GM23338 (cell line): ENCODE measurements around the gene CLTRN. TPM values are rescaled to one million over a fixed set of nuclear protein-coding genes. Genes with fewer than 3 reads are reported as not detected.

ENCODE experiments used
- ATAC-seq: fragments of 200-7000 bp; cut with Tn5 transposase; 3 replicates; pipeline ENCODE4 v1.9.1; 2020
- DNase-seq: peaks from one replicate; pipeline ENCODE4 v3.0.0-alpha.2; 2015; ENCODE audit warnings: low spot score
- H2AFZ ChIP-seq: fragments of 200-600 bp; sonication (generic); 2 replicates; pipeline ENCODE4 v1.8.0; 2016; ENCODE audit warnings: antibody characterized with exemption, mild to moderate bottlenecking, moderate library complexity
- H3F3A ChIP-seq: fragments of 200-600 bp; sonication (generic); replicated peaks from 2 replicates; pipeline ENCODE4 v1.8.0; 2017; ENCODE audit warnings: antibody characterized with exemption, mixed run types, low read depth
- H3K27ac ChIP-seq: fragments of 200-600 bp; sonication (generic); 2 replicates; pipeline ENCODE4 v1.6.1; 2016; ENCODE audit warnings: low read depth
- H3K27me3 ChIP-seq: fragments of 200-600 bp; sonication (generic); 2 replicates; pipeline ENCODE4 v1.8.0; 2016; ENCODE audit warnings: mild to moderate bottlenecking, mixed run types, moderate library complexity; ENCODE audit not compliant: insufficient read depth
- H3K36me3 ChIP-seq: fragments of 200-600 bp; sonication (generic); 2 replicates; pipeline ENCODE4 v1.8.0; 2016; ENCODE audit warnings: mild to moderate bottlenecking; ENCODE audit not compliant: insufficient read depth
- H3K4me1 ChIP-seq: fragments of 200-600 bp; sonication (generic); 2 replicates; pipeline ENCODE4 v1.8.0; 2016; ENCODE audit warnings: mild to moderate bottlenecking, moderate library complexity; ENCODE audit not compliant: insufficient read depth
- H3K4me2 ChIP-seq: fragments of 200-600 bp; sonication (generic); 2 replicates; pipeline ENCODE4 v1.7.1; 2017; ENCODE audit warnings: mixed run types
- H3K4me3 ChIP-seq: fragments of 200-600 bp; sonication (generic); 2 replicates; pipeline ENCODE4 v1.6.1; 2016; ENCODE audit warnings: mixed run types
- H3K79me2 ChIP-seq: fragments of 200-600 bp; sonication (generic); replicated peaks from 2 replicates; pipeline ENCODE4 v1.8.0; 2017; ENCODE audit warnings: mild to moderate bottlenecking; ENCODE audit not compliant: insufficient read depth
- H3K9me2 ChIP-seq: fragments of 200-600 bp; sonication (generic); 2 replicates; pipeline ENCODE4 v1.8.0; 2017; ENCODE audit not compliant: insufficient read depth
- H4K20me1 ChIP-seq: fragments of 200-600 bp; sonication (generic); replicated peaks from 2 replicates; pipeline ENCODE4 v1.8.0; 2017; ENCODE audit warnings: mild to moderate bottlenecking; ENCODE audit not compliant: insufficient read depth
- H3K27ac Mint-ChIP-seq: 2 replicates; pipeline ENCODE4 v1.8.0; 2020; ENCODE audit warnings: inconsistent platforms, mild to moderate bottlenecking, moderate library complexity, mixed read lengths
- H3K27me3 Mint-ChIP-seq: 3 replicates; pipeline ENCODE4 v1.8.0; 2022; ENCODE audit warnings: low read depth, mild to moderate bottlenecking, moderate library complexity, mixed read lengths, inconsistent platforms; ENCODE audit not compliant: insufficient read depth, poor library complexity
- H3K36me3 Mint-ChIP-seq: 3 replicates; pipeline ENCODE4 v1.8.0; 2021; ENCODE audit warnings: low read depth, mild to moderate bottlenecking, inconsistent platforms, moderate library complexity, mixed read lengths
- H3K4me1 Mint-ChIP-seq: 3 replicates; pipeline ENCODE4 v1.8.0; 2020; ENCODE audit warnings: mild to moderate bottlenecking, inconsistent platforms, mixed read lengths
- H3K4me3 Mint-ChIP-seq: 3 replicates; pipeline ENCODE4 v1.8.0; 2021; ENCODE audit warnings: moderate library complexity, mild to moderate bottlenecking, inconsistent platforms, mixed read lengths
- H3K9me3 Mint-ChIP-seq: 3 replicates; pipeline ENCODE4 v1.8.0; 2020; ENCODE audit warnings: moderate library complexity, mild to moderate bottlenecking, inconsistent platforms, mixed read lengths
- ETS1 ChIP-seq: IDR thresholded peaks from 2 replicates; pipeline ENCODE4 v1.6.1; 2016; ENCODE audit warnings: antibody characterized with exemption
- EZH2phosphoT487 ChIP-seq: fragments of 200-600 bp; sonication (generic); IDR thresholded peaks from one replicate; pipeline ENCODE4 v1.8.1; 2018; ENCODE audit warnings: antibody characterized with exemption; ENCODE audit not compliant: unreplicated experiment
- JUNB ChIP-seq: IDR thresholded peaks from one replicate; pipeline ENCODE4 v1.6.1; 2016; ENCODE audit warnings: antibody characterized with exemption; ENCODE audit not compliant: unreplicated experiment
- NANOG ChIP-seq: IDR thresholded peaks from 2 replicates; pipeline ENCODE4 v1.6.1; 2016; ENCODE audit warnings: antibody characterized with exemption, borderline replicate concordance
- POLR2AphosphoS5 ChIP-seq: IDR thresholded peaks from 2 replicates; pipeline ENCODE4 v1.6.1; 2016; ENCODE audit warnings: antibody characterized with exemption, low read depth
- ZNF114 ChIP-seq: fragments of 250-450 bp; sonication (Bioruptor Pico); IDR thresholded peaks from 2 replicates; pipeline ENCODE4 v1.5.0; 2020; ENCODE audit warnings: mild to moderate bottlenecking, moderate library complexity
- polyA plus RNA-seq: library from polyadenylated mRNA; unstranded; fragments of >200 nt; fragmentation: Nextera tagmentation; extraction: Ambion mirVana; gene quantifications from 2 replicates; pipeline ENCODE4 v1.2.1, GENCODE V29; 2016
- total RNA-seq: library from RNA; depleted of rRNA; stranded (reverse); fragments of >200 nt; shearing (Covaris generic); gene quantifications from 2 replicates; pipeline ENCODE4 v1.2.3, GENCODE V29; 2014
- TF ChIP-seq, protein P1 (sequence below): fragments of 250-450 bp; sonication (Bioruptor Pico); IDR thresholded peaks from 2 replicates; pipeline ENCODE4 v1.5.0; 2020; ENCODE audit warnings: mild to moderate bottlenecking, moderate library complexity
- TF ChIP-seq, protein P2 (sequence below), 2 experiments: fragments of 200-600 bp in 1 of 2; sonication (generic) in 1 of 2; conservative IDR thresholded peaks; 2 replicates each; pipeline versions ENCODE4 v1.5.1 to v1.6.1; 2016 to 2017; ENCODE audit warnings: antibody characterized with exemption in 2 of 2, low read depth in 2 of 2, mild to moderate bottlenecking in 2 of 2, moderate library complexity in 1 of 2

CLTRN gene
- total and polyA plus RNA-seq, 2 experiments from 2014 or later = 1.7 to 2.7 TPM

DNA sequence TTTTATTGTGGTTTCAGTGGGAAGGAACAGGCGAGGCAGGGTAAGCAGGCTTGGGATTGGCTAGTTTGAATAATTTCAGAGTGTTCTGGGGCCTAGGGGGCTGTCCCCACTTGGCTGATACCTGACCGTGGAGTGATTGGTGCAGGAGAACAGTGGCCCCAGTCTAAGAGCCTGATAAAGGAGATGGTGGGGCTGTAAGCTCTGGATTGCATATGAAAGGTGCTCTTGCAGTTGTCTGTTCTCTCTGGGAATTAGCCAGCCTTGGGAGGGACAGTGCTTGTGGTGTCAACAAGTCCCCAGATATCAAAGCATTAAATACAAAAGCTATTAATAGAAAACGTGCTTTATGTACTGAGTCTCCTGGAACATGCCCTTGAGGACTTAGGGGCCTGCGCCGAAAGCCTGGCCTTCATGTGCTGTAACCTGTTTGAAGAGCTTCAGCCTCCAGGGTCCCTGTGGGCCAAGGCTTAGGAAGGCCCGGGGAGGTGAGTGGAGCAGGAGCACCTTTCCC is 30.4 kb upstream of the CLTRN start:
- Mint-ChIP-seq H3K27me3 (peaks cover 1% of the 10 kb centered on the region), H3K36me3 (peaks cover 38% of the 10 kb centered on the region), H3K4me1 (no peaks in the 10 kb centered on the region), H3K4me3 (no peak overlapping the region), H3K27ac (no peak overlapping the region), H3K9me3 (no peaks in the 10 kb centered on the region)
- H3K4me2 ChIP-seq = no peak overlapping the region
- H3K27ac ChIP-seq = no peak overlapping the region
- H3K4me3 ChIP-seq = no peak overlapping the region
- no peaks in the 10 kb centered on the region for H3K9me2 ChIP-seq
- no peaks in the 10 kb centered on the region for H3K4me1 ChIP-seq
- H4K20me1 ChIP-seq = no peaks in the 10 kb centered on the region; the same call in 1 of the 2 replicates
- ATAC-seq (peak; percentile 49; the same call in 2 of the 3 replicates), DNase-seq (no peak)
- no peak overlapping the region for H2AFZ ChIP-seq
- TF ChIP-seq, protein P1, sequence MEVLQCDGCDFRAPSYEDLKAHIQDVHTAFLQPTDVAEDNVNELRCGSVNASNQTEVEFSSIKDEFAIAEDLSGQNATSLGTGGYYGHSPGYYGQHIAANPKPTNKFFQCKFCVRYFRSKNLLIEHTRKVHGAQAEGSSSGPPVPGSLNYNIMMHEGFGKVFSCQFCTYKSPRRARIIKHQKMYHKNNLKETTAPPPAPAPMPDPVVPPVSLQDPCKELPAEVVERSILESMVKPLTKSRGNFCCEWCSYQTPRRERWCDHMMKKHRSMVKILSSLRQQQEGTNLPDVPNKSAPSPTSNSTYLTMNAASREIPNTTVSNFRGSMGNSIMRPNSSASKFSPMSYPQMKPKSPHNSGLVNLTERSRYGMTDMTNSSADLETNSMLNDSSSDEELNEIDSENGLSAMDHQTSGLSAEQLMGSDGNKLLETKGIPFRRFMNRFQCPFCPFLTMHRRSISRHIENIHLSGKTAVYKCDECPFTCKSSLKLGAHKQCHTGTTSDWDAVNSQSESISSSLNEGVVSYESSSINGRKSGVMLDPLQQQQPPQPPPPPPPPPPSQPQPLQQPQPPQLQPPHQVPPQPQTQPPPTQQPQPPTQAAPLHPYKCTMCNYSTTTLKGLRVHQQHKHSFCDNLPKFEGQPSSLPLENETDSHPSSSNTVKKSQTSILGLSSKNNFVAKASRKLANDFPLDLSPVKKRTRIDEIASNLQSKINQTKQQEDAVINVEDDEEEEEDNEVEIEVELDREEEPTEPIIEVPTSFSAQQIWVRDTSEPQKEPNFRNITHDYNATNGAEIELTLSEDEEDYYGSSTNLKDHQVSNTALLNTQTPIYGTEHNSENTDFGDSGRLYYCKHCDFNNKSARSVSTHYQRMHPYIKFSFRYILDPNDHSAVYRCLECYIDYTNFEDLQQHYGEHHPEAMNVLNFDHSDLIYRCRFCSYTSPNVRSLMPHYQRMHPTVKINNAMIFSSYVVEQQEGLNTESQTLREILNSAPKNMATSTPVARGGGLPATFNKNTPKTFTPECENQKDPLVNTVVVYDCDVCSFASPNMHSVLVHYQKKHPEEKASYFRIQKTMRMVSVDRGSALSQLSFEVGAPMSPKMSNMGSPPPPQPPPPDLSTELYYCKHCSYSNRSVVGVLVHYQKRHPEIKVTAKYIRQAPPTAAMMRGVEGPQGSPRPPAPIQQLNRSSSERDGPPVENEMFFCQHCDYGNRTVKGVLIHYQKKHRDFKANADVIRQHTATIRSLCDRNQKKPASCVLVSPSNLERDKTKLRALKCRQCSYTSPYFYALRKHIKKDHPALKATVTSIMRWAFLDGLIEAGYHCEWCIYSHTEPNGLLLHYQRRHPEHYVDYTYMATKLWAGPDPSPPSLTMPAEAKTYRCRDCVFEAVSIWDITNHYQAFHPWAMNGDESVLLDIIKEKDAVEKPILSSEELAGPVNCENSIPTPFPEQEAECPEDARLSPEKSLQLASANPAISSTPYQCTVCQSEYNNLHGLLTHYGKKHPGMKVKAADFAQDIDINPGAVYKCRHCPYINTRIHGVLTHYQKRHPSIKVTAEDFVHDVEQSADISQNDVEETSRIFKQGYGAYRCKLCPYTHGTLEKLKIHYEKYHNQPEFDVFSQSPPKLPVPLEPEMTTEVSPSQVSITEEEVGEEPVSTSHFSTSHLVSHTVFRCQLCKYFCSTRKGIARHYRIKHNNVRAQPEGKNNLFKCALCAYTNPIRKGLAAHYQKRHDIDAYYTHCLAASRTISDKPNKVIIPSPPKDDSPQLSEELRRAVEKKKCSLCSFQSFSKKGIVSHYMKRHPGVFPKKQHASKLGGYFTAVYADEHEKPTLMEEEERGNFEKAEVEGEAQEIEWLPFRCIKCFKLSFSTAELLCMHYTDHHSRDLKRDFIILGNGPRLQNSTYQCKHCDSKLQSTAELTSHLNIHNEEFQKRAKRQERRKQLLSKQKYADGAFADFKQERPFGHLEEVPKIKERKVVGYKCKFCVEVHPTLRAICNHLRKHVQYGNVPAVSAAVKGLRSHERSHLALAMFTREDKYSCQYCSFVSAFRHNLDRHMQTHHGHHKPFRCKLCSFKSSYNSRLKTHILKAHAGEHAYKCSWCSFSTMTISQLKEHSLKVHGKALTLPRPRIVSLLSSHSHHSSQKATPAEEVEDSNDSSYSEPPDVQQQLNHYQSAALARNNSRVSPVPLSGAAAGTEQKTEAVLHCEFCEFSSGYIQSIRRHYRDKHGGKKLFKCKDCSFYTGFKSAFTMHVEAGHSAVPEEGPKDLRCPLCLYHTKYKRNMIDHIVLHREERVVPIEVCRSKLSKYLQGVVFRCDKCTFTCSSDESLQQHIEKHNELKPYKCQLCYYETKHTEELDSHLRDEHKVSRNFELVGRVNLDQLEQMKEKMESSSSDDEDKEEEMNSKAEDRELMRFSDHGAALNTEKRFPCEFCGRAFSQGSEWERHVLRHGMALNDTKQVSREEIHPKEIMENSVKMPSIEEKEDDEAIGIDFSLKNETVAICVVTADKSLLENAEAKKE (CRISPR knock-in tag) = no peak
- no peak for TF ChIP-seq NANOG
- TF ChIP-seq ETS1 = no peak
- TF ChIP-seq ZNF114 (CRISPR knock-in tag) = no peak
- TF ChIP-seq POLR2AphosphoS5 = no peak
- TF ChIP-seq EZH2phosphoT487 = no peak
- TF ChIP-seq JUNB = no peak
- TF ChIP-seq, protein P2, sequence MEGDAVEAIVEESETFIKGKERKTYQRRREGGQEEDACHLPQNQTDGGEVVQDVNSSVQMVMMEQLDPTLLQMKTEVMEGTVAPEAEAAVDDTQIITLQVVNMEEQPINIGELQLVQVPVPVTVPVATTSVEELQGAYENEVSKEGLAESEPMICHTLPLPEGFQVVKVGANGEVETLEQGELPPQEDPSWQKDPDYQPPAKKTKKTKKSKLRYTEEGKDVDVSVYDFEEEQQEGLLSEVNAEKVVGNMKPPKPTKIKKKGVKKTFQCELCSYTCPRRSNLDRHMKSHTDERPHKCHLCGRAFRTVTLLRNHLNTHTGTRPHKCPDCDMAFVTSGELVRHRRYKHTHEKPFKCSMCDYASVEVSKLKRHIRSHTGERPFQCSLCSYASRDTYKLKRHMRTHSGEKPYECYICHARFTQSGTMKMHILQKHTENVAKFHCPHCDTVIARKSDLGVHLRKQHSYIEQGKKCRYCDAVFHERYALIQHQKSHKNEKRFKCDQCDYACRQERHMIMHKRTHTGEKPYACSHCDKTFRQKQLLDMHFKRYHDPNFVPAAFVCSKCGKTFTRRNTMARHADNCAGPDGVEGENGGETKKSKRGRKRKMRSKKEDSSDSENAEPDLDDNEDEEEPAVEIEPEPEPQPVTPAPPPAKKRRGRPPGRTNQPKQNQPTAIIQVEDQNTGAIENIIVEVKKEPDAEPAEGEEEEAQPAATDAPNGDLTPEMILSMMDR (conservative IDR thresholded peaks at IDR 0.05; ENCODE audit: low read depth in 2 of 2) = no peak
- peaks cover 11% of the 10 kb centered on the region for H3K79me2 ChIP-seq
- no peaks in the 10 kb centered on the region for H3F3A ChIP-seq
- H3K27me3 ChIP-seq = no peaks in the 10 kb centered on the region
- H3K36me3 ChIP-seq = no peaks in the 10 kb centered on the region
